ENCODE data around the gene SMPDL3B.

- no peak for TF ChIP-seq TRIM28 (IDR thresholded peaks at IDR 0.05; ENCODE audit: borderline replicate concordance, low read length)
- no peak for TF ChIP-seq ZNF211 (tag by site-specific recombination; IDR thresholded peaks at IDR 0.05; ENCODE audit: low read depth)
- no peak for TF ChIP-seq PRDM10 (tag by site-specific recombination; IDR thresholded peaks at IDR 0.05)
- no peak for TF ChIP-seq CTCF (tag by site-specific recombination; IDR thresholded peaks at IDR 0.05)
- no peak for TF ChIP-seq ZNF248 (tag by site-specific recombination; IDR thresholded peaks at IDR 0.05)
- TF ChIP-seq ZNF274 (IDR thresholded peaks at IDR 0.05; ENCODE audit: low read length), result no peak
- no peak for TF ChIP-seq ZNF274 (tag by site-specific recombination; IDR thresholded peaks at IDR 0.05; ENCODE audit: borderline replicate concordance)
- TF ChIP-seq REST (tag by site-specific recombination; IDR thresholded peaks at IDR 0.05), result no peak
- TF ChIP-seq ZBTB49 (tag by site-specific recombination; IDR thresholded peaks at IDR 0.05; ENCODE audit: low read depth), result no peak
- TF ChIP-seq SETDB1 (IDR thresholded peaks at IDR 0.05; ENCODE audit: insufficient read length, low read length), result no peak
- no peak for TF ChIP-seq TCF7L2 (IDR thresholded peaks at IDR 0.05; ENCODE audit: borderline replicate concordance, low read depth, low read length)
- no peak for TF ChIP-seq KLF1 (tag by site-specific recombination; IDR thresholded peaks at IDR 0.05)
- no peak for TF ChIP-seq ZSCAN30 (tag by site-specific recombination; IDR thresholded peaks at IDR 0.05)
These were observed 36.9 kb downstream of the SMPDL3B start for GRCh38 chr1:27971674-27972073.

All from HEK293 (cell line).